ENCODE results near the gene IKZF5. TPM values are rescaled to one million over a fixed set of nuclear protein-coding genes. Genes with fewer than 3 reads are reported as not detected.

Gene IKZF5
- total RNA-seq, 4 donors from 2014 or later = 10.4 to 16.0 (median 14.0) TPM

- no peak for TF ChIP-seq CTCF (IDR thresholded peaks at IDR 0.05; ENCODE audit: low read depth)
Observed at GRCh38 chr10:123013456-123014419, 5.1 kb upstream of the IKZF5 start.

GRCh38 chr10:123011987-123012386, 3.4 kb upstream of the IKZF5 start:
- TF ChIP-seq CTCF (IDR thresholded peaks at IDR 0.05; ENCODE audit: low read depth) = no peak

- no peak for TF ChIP-seq CTCF (IDR thresholded peaks at IDR 0.05; ENCODE audit: low read depth)
Observed at GRCh38 chr10:123009105-123009820, 668 bp upstream of the IKZF5 start.

GRCh38 chr10:123007558-123008354, 839 bp downstream of the IKZF5 start:
- no peak for TF ChIP-seq CTCF (IDR thresholded peaks at IDR 0.05; ENCODE audit: low read depth)

GRCh38 chr10:123004298-123004697, 4.3 kb downstream of the IKZF5 start:
- no peak for TF ChIP-seq CTCF (IDR thresholded peaks at IDR 0.05; ENCODE audit: low read depth)

GRCh38 chr10:123001370-123001769, 7.2 kb downstream of the IKZF5 start:
- no peak for TF ChIP-seq CTCF (IDR thresholded peaks at IDR 0.05; ENCODE audit: low read depth)
